GM18873 (cell line): ENCODE measurements around the gene SLC35G2.
"Not testable (repeated sequence)": the region's sequence is repeated elsewhere in the genome, so short reads cannot be mapped to it uniquely, and the experiment has no call there.

Source experiments
- ATAC-seq: cut with Tn5 transposase; IDR thresholded peaks from one replicate; pipeline ENCODE4 v1.9.1; 2021; ENCODE audit warnings: mild to moderate bottlenecking, moderate library complexity, moderate number of reproducible peaks; ENCODE audit not compliant: unreplicated experiment, low FRiP score

Gene SLC35G2

DNA sequence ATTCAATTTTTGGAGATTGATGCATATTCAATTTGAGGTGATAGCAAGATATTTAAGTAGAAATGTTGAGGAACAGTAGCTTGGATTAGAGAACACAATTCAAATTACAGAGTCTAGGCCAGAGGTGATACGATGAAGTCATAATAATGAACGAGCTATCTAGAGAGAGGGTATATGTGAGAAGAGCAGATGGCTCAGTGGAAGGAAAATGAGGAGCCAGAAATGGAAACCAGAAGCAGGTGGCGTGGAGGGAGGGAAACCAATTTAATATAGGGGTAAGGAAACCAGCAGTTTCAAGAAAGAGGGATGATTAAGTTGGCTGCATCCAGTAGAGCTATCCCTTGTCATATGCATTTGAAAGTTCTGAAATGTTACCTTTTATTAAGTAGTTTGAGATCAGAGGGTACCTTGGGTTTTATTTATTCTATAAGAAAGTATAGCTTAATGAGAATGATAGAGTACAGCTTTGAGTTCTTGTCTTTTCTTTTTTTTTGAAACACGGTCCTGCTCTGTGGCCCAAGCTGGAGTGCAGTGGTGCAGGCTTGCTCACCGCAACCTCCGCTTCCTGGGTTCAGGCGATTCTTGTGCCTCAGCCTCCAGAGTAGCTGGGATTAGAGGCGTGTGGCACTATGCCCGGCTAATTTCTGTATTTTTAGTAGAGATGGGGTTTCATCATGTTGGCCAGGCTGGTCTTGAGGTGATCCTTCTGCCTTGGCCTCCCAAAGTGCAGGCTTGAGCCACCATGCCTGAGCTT lies 65.2 kb downstream of the SLC35G2 start:
- ATAC-seq: no peak

DNA sequence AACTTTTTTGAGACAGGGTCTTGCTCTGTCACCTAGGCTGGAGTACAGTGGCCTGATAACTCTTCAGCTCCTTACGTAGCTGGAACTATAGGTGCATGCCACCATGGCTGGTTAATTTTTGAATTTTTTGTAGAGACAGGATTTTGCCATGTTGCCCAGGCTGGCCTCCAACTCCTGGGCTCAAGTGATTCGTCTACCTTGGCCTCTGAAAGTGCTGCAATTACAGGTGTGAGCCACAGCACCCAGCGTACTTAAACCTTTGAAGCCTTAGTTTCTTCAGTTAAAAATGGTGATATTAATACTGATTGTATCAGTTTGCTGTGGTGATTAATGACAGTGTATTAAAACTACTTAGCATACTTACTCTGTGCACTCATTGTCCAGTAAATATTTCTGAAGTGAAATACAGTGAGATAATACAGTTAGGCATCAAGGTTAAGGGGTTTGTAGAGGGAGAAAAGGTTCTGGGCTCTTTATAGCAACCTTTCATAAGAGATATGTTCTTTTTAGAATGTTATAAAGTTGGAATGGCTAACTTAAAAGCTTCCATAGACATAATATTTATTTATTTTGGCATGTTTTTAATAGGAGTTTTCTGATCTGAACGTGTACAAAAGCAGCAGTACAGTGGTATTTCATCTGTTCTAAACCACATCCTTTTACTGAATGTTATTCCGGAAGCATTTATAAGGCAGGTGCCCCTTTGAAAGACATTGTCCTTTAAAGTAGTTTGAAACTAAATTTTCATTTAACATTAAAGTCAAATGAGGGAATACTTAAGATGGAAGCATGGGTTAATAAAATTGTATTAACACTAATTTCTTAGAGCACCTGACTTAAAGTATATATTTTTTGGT lies 66.7 kb downstream of the SLC35G2 start:
- no peak for ATAC-seq

DNA sequence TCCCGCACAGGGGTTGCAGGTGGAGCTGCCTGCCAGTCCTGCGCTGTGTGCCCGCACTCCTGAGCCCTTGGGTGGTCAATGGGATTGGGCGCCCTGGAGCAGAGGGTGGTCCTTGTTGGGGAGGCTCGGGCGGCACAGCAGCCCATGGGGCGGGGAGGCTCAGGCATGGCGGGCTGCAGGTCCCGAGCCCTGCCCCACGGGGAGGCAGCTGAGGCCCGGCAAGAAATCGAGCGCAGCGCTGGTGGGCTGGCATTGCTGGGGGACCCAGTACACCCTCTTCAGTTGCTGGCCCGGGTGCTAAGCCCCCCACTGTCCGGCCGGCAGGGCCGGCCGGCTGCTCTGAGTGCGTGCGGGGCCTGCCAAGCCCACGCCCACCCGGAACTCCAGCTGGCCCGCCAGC lies 71.0 kb downstream of the SLC35G2 start:
- no peak for ATAC-seq

DNA sequence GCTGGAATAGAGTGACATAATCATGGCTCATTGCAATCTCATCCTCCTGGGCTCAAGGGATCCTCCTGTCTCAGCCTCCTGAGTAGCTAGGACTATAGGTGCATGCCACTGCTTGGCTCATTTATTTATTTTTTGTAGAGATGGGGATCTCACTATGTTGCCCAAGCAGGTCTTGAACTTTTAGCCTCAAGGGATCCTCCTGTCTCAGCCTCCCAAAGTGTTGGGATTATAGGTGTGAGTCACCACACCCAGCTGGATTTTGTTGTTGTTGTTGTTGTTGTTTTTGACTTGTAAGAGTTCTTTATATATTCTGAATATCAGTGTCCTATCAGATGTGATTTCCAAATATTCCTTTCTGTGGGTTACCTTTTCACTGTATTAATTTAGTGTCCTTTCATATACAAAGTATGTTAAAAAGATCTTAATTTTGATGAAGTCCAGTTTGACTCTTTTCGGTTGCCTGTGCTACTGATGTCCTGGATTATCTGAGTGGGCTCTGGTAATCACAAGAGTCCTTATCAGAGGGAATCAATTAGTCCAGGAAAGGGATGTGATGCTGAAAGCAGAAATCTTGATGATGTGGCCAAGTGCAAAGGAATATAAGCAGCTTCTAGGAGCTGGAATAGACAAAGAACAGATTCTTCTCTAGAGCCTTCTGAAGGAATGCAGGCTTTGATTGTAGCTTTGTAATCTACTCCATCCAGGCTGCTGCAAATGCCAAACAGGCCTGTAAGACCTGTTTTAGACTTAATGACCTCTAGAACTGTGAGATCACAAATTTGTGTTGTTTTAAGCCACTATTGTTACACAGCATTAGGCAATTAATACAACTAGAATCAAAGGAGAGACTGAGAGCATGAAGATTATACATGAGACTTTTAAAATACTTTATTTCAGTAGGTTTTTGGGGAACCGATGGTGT lies 73.3 kb downstream of the SLC35G2 start:
- no peak for ATAC-seq

DNA sequence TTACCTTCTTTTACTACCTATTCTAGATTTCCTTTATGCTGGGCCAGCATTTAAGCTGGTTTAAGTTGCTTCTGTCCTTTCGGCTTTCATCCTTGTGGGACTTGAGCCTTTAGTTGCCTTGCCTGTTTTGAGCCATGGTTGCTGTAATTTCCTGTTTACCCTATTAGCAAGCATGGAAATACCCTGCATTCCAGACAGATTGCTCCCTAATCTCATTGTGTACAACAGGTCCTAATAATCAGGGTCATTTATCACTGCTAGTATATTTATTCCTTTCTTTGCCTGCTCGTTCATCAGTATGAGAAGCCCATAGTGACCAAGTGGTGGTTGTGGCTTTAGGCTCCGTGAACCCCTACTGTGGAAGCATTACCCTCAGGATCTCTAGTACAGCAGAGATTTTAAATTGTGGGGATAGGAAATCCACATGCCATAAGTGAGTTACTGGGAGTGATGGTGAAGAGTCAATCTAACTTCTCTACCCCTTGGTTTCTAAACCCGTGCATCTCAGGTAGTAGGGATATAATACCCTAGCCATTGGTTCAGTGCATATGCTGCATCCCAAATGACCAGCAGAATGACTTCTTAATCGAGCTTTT lies 75.0 kb downstream of the SLC35G2 start:
- no peak for ATAC-seq

DNA sequence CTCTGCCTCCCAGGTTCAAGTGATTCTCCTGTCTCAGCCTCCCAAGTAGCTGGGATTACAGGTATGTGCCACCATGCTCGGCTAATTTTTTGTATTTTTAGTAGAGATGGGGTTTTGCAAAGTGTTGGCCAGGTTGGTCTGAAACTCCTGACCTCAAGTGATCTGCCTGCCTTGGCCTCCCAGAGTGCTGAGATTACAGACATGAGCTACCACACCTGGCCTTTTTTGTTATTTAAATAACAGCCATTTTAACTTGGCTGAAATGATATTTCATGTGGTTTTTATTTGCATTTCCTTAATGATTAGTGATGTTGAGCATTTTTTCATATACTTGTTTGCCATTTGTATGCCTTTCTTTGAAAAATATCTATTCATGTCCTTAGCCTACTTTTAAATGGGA lies 78.2 kb downstream of the SLC35G2 start:
- ATAC-seq: not testable (repeated sequence)

DNA sequence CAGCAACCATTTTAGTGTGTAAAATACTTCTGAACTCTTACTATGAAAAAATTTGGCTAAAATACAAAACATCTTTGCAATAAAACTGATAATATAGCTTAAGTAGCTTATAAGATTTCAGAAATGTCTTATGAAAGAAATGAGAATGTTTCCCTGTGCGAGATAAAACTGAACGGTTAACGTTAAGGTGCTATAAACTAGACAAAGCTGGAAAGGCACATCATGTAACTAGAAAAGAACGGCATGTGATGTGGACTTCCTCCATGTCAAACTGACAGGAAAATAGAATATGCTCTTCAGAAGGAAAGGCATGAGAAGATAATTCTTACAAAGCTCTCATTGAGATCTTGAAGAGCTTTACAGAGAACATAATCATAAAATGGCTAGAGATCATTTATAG lies 79.6 kb downstream of the SLC35G2 start:
- ATAC-seq: no peak

DNA sequence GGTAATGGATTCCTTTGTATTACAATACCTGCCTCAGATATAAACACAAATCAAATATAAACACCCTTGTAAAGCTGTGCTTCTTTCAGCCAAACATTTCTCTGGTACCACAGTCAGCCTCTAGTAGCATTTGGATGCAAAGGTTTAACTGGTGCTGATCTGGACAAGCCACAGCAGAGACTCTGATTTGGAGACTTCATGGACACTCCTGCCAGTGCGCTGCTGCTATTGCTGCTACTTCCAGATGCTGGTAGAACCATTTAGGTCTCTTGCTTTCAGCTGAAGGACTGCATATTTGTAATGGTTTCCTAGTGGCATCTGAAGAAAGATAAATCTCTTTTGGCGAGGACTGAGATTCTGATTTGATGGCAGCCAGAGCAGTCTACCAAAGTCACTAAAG lies 80.0 kb downstream of the SLC35G2 start:
- no peak for ATAC-seq

DNA sequence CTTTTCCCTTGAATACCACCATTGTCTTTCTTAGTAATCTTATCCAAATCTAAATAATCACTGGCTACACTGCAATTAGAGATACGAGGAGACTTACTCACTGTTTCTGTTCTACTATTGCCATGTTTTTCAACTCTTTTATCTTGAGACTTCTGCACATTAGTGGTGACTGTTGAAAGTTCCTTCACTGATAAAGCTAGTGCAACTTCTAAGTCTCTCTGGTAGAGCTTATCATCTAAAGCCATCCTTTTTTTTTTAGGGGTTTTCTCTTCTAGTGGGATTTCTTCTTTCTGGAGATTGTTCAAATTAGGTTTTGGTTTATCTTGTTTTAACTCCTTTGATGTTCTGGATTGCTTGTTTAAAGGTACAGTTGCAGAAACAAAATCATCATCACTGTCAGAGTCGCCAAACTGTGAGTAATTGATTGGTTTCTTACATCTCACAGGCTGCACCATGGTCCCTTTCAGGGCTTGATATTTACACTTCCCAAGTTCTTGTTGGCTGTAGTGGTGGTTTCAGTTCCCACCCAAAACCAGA lies 80.8 kb downstream of the SLC35G2 start:
- ATAC-seq: no peak

DNA sequence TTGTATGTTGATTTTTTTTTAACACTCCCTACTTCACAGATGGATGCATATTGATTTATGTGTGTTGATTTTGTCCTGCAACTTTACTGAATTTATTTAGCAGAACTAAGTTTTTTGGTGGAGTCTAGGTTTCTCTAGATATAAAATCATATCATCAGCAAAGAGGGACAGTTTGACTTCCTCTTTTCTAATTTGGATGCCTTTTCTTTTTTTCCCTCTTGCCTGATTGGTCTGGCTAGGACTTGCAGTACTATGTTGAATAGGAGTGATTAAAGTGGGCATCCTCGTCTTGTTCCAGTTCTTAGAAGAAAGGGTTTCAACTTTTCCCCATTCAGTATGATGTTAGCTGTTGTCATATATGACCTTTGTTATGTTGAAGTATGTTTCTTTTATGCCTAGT lies 81.8 kb downstream of the SLC35G2 start:
- not testable (repeated sequence) for ATAC-seq

DNA sequence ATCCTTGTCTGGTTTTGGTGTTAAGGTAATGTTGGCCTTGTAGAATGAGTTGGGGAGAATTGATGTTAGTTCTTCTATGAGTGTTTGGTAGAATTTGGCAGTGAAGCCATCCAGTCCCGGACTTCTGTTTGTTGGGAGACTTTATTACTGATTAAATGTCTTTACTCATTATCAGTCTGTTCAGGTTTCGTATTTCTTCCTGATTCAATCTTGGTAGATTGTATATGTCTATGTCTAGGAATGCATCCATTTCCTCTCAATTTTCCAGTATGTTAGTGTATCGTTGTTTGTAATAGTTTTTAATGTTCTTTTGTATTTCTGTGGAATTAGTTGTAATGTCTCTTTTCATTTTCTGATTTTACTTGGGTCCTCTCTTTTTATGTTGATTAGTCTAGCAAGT lies 82.5 kb downstream of the SLC35G2 start:
- ATAC-seq: no peak

DNA sequence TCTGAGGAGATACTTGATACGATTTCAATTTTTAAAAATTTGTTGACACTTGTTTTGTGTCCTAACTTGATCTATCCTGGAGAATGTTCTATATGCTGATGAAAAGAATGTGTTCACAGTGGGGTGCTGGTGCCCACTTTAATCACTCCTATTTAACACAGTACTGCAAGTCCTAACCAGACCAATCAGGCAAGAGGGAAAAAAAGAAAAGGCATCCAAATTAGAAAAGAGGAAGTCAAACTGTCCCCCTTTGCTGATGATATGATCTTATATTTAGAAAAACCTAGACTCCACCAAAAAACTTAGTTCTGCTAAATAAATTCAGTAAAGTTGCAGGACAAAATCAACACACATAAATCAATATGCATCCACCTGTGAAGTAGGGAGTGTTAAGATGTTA lies 83.6 kb downstream of the SLC35G2 start:
- not testable (repeated sequence) for ATAC-seq

DNA sequence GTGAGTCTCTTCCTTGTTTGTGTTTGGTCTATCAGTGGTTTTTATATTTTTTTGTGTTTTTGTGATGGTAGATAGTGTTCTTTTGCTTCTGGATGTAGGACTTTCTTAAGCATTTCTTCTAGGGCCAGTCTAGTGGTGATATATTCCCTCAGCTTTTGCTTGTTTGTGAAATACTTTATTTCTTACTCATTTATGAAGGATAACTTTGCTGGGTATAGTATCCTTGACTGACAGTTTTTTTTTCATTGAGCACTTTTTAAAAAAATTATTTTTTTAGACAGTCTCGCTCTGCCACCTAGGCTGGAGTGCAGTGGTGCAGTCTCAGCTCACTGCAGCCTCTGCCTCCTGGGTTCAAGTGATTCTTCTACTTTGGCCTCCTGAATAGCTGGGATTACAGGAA lies 85.0 kb downstream of the SLC35G2 start:
- no peak for ATAC-seq

DNA sequence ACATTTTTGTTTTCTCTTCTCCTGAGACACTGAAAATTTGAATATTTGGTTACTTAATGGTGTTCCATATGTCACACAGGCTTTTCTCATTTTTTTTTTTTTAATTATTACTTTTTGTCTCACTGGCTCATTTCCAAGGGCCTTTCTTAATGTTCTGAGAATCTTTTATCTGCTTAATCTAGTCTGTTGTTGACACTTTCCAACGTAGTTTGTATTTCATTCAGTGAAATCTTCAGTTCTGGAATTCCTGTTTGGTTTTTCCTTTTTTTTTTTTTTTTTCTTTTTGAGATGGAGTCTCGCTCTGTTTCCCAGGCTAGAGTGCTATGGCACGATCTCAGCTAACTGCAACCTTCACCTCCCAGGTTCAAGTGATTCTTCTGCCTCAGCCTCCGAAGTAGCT lies 85.8 kb downstream of the SLC35G2 start:
- ATAC-seq: no peak
